HG02610 (cell line): ENCODE data around the gene IGFBP6.
A peak's percentile ranks its signal among the peaks of the same experiment; 100 is the strongest.
"Not testable (repeated sequence)": the region's sequence is repeated elsewhere in the genome, so short reads cannot be mapped to it uniquely, and the experiment has no call there.

Experiments
- ATAC-seq: cut with Tn5 transposase; IDR thresholded peaks from one replicate; pipeline ENCODE4 v1.9.1; 2021; ENCODE audit warnings: mild to moderate bottlenecking, moderate library complexity; ENCODE audit not compliant: unreplicated experiment

Gene IGFBP6

DNA sequence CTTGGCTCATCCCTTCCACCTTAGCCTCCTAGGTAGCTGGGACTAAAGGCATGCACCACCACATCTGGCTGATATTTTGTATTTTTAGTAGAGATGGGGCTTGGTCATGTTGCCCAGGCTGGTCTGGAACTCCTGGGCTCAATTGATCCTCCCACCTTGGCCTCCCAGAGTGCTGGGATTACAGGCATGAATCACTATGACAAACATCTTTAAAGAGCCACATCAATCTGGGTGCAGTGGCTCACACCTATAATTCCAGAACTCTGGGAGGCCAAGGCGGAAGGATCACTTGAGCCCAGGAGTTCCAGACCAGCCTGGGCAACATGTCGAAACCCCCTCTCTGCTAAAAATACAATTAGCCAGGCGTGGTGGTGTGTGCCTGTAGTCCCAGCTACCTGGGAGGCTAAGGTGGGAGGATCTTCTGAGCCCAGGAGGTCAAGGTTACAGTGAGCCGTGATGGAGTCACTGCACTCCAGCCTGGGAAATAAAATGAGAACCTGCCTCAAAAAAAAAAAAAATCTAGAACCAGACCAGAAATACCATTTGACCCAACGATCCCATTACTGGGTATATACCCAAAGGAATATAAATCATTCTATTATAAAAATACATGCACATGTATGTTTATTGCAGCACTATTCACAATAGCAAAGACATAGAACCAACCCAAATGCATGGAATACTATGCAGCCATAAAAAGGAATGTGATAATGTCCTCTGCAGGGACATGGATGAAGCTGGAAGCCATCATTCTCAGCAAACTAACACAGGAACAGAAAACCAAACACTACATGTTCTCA, 2.5 kb upstream of the IGFBP6 start:
- ATAC-seq = not testable (repeated sequence)

GRCh38 chr12:53095596-53095895, 1.9 kb upstream of the IGFBP6 start:
- ATAC-seq = not testable (repeated sequence)

- no peak for ATAC-seq
Measured at GRCh38 chr12:53096089-53096741, 1.3 kb upstream of the IGFBP6 start.

GRCh38 chr12:53096759-53097158, 708 bp upstream of the IGFBP6 start:
- no peak for ATAC-seq

DNA sequence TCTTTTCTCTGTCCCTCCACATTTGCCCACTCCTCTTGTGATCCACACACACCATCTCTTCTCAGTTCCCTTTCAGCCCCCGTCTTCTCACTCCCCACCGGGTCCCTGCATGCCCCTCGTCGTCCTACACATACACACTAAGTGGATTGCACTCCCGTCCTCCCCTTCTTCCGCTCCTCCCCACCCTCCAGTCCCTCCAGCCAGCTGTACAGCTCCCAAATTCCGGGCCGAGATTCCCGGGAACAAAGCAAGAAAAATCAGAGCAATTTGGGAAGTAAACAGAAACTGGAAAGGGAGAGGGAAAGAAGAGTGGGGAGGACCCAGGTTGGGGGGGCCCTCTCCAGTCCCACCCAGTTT, 282 bp upstream of the IGFBP6 start:
- no peak for ATAC-seq

GRCh38 chr12:53098354-53098981, 1.0 kb downstream of the IGFBP6 start:
- no peak for ATAC-seq

- ATAC-seq = no peak
Measured at GRCh38 chr12:53099071-53099882, 1.8 kb downstream of the IGFBP6 start.

DNA sequence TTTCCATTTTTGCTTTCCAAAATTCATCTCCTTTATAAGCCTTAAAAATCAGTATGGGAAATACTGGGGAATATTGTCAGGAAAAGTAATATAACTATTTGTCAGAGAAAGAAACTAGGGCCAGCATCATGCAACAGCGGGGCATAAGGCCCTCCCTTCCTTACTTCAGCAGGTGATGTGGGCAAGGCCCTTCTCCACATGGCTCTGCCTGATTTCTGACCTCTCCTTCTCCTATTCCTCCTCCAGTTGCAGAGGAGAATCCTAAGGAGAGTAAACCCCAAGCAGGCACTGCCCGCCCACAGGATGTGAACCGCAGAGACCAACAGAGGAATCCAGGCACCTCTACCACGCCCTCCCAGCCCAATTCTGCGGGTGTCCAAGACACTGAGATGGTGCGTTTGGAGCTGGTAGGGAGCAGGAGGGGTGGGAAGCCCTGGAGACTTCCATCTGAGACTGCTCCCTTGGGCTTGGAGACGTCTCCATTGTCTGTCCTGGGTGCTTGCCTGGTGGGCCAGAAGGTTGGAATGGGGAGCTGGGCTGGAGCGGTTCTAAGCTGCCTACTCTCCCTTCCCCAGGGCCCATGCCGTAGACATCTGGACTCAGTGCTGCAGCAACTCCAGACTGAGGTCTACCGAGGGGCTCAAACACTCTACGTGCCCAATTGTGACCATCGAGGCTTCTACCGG, 3.1 kb downstream of the IGFBP6 start:
- ATAC-seq = no peak

DNA sequence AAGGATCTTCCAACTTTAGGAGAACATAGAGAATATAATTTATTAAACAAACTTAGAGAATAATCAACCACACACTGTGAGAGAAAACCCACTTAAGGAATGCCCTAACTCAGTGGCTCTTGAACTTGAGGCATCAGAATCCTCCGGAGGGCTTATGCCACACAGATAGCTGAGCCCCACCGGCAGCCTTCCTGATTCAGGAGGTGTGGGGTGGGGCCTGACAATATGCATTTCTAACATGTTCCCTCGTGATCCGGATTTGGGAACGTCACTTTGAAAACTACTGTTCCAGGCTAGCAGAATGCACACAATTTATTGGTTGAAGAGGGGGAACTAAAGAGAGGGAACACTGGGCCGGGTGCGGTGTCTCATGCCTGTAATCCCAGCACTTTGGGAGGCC, 3.8 kb downstream of the IGFBP6 start:
- no peak for ATAC-seq

GRCh38 chr12:53101931-53102781, 4.7 kb downstream of the IGFBP6 start:
- ATAC-seq = no peak

GRCh38 chr12:53102883-53103807, 5.7 kb downstream of the IGFBP6 start, which contains the start of gene SOAT2:
SOAT2 (plus strand) TSS chr12:53103486; CDS start chr12:53103578, 92 bp downstream.
- ATAC-seq = peak; percentile 53

DNA sequence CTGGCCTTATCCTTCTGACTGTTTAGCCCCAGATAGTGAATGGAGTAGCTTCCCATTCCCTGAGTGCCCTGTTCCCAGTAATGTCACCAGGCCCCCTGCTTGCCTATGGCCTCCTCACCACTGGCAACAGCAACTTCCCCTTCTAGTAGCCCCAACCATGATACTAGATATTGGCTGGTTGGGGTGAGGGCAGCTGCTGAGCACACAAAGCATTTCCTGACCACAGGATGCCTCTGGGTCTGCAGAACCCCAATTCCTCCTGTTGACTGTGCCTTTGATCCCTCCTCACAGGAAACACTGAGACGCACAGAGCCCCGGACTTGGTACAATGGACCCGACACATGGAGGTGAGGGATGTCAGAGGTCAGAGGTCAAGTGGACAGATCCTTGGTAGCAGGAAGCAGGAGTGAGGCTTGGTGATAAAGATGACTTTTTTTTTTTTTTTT, 6.4 kb downstream of the IGFBP6 start:
- ATAC-seq = no peak

- no peak for ATAC-seq
Measured at GRCh38 chr12:53105256-53105655, 7.8 kb downstream of the IGFBP6 start.

DNA sequence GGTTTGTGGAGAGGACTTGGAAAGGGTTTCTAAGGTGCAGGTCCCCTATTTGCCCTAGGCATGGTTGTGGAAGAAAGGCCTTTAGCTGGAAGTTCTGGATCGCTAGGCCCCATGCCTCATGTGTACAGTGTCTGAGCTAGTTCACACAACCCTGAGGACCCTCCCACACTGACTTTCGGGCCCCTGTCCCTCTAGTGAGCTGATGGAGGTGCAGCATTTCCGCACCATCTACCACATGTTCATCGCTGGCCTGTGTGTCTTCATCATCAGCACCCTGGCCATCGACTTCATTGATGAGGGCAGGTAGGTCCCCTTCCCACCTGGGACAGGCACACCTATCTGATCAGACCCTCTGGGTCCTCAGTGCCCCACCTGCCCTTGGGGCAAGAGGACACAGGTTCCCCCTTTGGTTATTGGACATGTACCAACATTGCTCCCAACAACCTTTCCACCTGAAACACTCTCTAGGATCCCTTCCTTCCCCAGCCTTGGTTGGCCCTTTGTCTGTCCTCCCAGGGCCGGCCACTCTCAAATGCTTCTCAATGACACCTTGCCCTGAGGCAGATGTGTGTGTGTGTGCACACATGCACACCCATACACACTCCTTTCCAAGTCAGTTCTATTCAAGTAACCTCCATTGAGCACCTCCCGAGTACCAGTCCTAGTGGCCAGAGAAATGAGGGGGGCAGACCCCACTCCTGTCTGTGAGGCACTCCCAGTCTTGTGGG, 8.4 kb downstream of the IGFBP6 start:
- ATAC-seq = no peak

GRCh38 chr12:53107122-53107521, 9.7 kb downstream of the IGFBP6 start:
- no peak for ATAC-seq

- ATAC-seq = not testable (repeated sequence)
Measured at GRCh38 chr12:53112431-53112830, 15.0 kb downstream of the IGFBP6 start.

DNA sequence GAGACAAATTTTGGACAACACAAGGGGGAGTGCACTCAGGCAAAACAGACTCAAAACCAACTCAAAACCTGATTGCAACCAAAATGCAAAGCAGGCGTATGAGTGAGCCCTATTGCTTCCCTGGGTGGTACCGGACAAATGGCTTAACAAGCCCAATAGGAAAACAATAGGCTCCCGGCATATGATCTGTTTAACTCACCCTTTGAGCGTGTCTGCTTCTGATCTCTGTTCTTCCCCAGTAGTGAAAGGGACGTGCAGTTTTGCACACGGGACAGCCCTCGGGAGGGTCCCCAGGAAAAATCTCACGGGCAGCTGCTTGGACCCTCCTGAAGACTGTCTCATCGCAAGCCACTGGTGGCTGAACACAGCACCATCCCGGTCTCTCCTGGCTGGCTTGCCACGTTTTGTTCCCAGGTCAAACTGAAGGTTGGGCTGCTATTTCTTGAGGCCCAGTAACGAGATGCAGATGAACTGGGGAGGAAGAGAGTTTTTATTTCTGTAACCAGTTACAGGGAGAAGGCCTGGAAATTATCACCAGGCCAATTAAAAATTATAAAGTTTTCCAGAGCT, 15.8 kb downstream of the IGFBP6 start:
- ATAC-seq = no peak

DNA sequence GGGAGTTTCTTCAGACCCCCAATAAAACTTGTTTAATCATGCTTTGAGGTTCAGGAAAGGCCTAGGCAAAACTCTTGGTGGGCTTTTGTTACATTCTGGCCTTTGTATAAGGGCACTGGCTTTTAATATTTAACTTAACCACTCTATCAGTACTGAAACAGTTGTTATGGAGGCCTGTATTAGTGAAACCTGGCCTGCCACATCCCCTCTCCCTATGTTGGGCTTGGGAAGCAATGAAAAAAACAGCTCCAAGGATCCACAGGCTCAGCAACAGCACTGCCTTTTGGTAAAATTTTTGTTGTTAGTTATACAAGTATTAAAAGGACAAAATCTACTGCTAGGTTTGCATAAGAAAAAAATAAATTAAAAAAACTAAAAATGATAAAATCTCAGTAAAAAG, 16.5 kb downstream of the IGFBP6 start:
- no peak for ATAC-seq
